HAP-1 (cell line): ENCODE data around the gene MIGA2.

Source experiments
- DNase-seq, 2 experiments: peaks; one replicate each; pipeline ENCODE4 v3.0.0-alpha.2; 2016 to 2020; ENCODE audit warnings: low spot score in 2 of 2
- H3K27me3 ChIP-seq: fragments of 250-450 bp; sonication (Bioruptor Pico); 2 replicates; pipeline ENCODE4 v1.5.1; 2020; ENCODE audit warnings: low read depth, mild to moderate bottlenecking, moderate library complexity
- H3K36me3 ChIP-seq: fragments of 250-450 bp; sonication (Bioruptor Pico); replicated peaks from 2 replicates; pipeline ENCODE4 v1.5.1; 2020; ENCODE audit warnings: mild to moderate bottlenecking
- H3K4me1 ChIP-seq: fragments of 250-450 bp; sonication (Bioruptor Pico); 2 replicates; pipeline ENCODE4 v1.5.1; 2020; ENCODE audit warnings: mild to moderate bottlenecking
- H3K4me3 ChIP-seq: fragments of 250-450 bp; sonication (Bioruptor Pico); 2 replicates; pipeline ENCODE4 v1.5.1; 2020; ENCODE audit warnings: mild to moderate bottlenecking, moderate library complexity
- H3K9me3 ChIP-seq: fragments of 250-450 bp; sonication (Bioruptor Pico); 2 replicates; pipeline ENCODE4 v1.5.1; 2020; ENCODE audit warnings: mild to moderate bottlenecking, moderate library complexity
- in situ Hi-C: fragments of 300-500 bp; cut with MboI; formaldehyde crosslinking; loops from 3 replicates; pipeline ENCODE4 v1.14.3; 2020; ENCODE audit warnings: low sequenced_read_pairs, inconsistent platforms, mixed read lengths

Gene MIGA2

DNA sequence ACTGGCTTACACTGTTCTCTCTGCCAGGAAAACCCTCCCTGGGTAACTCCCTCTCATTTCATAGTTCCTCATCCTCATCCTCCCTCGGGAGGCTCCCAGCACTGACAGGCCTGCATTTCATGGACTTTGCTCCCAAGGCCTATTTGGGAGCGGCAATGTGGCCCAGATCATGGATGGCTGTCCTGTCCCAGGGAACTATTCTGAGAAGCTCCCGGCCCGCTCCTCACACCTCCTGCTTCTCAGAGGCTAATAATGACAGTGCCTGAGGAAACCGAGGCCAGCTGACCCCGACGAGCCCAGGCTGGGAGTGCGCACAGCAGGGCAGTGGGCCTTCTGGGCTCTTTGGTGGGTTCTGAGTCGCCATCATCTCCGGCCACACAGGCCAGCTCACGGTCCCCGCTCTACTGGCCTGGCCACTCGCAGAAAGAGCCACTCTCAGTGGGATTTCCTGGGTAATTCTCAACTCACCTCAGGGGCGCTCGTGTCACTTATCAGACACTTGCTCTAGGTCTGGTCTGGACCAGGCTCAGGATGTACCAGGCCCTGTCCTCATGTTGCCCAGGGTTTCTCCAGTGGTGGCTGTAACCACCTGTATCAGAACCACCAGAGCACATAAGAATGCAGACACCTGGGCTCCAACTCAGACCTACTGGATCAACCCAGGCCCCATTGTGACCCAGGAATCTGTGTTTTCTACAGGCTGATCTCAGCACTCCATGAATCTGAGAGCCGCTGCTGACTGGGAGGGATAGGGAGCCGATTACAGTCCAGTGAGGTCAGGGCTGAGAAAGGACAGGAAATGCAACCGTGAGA is 42.5 kb downstream of the MIGA2 start:
- DNase-seq: no peak
- in situ Hi-C loops: no loop called here
- Histone ChIP-seq H3K36me3 (no peaks in the 10 kb centered on the region), H3K27me3 (no peaks in the 10 kb centered on the region), H3K4me1 (peaks cover 9% of the 10 kb centered on the region; the same call in 1 of the 2 replicates), H3K4me3 (no peak overlapping the region), H3K9me3 (no peaks in the 10 kb centered on the region)

DNA sequence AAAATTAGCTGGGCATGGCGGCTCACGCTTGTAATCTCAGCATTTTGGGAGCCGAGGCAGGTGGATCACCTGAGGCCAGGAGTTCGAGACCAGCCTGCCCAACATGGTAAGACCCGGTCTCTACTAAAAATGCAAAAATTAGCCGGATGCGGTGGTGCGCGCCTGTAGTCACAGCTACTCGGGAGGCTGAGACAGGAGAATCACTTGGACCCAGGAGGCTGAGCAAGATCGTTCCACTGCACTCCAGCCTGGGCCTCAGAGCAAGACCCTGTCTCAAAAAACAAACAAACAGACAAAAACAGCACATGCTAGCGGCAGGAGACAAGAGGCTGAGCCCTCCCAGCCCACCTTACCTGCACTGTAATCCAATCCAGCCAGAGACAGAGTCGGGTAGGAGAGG is 43.4 kb downstream of the MIGA2 start:
- Histone ChIP-seq H3K9me3 (no peaks in the 10 kb centered on the region), H3K4me3 (peak overlapping the region; percentile 76), H3K27me3 (no peaks in the 10 kb centered on the region), H3K36me3 (peaks cover under 1% of the 10 kb centered on the region), H3K4me1 (peaks cover 9% of the 10 kb centered on the region; the same call in 1 of the 2 replicates)
- in situ Hi-C loops: no loop called here
- no peak for DNase-seq

GRCh38 chr9:129080298-129080600 is 43.8 kb downstream of the MIGA2 start:
- in situ Hi-C loops: no loop called here
- H3K27me3 ChIP-seq: no peaks in the 10 kb centered on the region
- peaks cover 4% of the 10 kb centered on the region for H3K36me3 ChIP-seq
- H3K4me1 ChIP-seq: peaks cover 9% of the 10 kb centered on the region; the same call in 1 of the 2 replicates
- H3K9me3 ChIP-seq: no peaks in the 10 kb centered on the region
- DNase-seq: no peak
- H3K4me3 ChIP-seq: peak overlapping the region; percentile 76

DNA sequence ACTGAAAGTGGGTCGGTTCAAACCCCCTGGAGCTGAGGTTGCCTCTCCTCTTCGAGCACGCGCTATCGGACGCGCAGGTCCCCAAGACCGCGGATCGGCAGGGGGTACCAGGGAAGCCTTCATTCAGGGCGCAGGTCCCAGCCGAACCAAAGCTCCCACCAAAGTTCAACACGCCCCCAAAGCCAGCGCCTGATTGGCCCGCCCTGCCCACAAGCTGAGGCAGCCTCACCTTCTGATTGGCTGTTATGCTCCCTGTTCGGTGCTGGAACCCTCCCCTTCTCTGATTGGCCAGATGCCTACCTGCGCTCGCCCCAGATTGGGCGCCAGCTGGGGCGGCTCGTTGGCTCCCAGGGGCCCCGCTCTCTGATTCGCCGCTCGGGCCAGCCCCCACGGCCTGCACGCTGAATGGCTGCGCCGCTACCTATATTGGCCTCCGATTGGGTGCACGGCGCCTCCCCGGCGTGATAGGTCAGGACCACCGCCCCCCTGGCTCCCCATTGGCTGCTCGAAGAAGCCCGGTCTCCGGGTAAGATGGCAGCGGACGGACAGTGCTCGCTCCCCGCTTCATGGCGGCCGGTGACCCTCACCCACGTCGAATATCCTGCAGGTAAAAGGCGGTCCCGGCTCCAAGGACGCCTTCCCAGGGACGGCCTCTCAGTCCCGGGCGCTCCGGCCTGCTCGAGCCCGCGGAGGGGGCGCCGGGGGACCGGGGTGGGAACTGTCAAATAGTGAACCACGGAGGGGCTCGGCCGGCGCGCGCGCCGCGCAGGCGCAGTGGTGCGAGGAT is 44.4 kb downstream of the MIGA2 start, which contains the start of gene DOLPP1:
Gene DOLPP1 (plus strand): TSS at position 511 of the 787 bp plus-strand sequence. CDS start 21 bp downstream, at position 532.
- Histone ChIP-seq H3K4me3 (peak within 1 kb of the TSS; percentile 76), H3K36me3 (peaks cover 10% of the 10 kb centered on the region), H3K9me3 (no peaks in the 10 kb centered on the region), H3K4me1 (peaks cover 9% of the 10 kb centered on the region; the same call in 1 of the 2 replicates), H3K27me3 (no peaks in the 10 kb centered on the region)
- peak; percentile 96 to 99 for DNase-seq
- in situ Hi-C loops: no loop called here

DNA sequence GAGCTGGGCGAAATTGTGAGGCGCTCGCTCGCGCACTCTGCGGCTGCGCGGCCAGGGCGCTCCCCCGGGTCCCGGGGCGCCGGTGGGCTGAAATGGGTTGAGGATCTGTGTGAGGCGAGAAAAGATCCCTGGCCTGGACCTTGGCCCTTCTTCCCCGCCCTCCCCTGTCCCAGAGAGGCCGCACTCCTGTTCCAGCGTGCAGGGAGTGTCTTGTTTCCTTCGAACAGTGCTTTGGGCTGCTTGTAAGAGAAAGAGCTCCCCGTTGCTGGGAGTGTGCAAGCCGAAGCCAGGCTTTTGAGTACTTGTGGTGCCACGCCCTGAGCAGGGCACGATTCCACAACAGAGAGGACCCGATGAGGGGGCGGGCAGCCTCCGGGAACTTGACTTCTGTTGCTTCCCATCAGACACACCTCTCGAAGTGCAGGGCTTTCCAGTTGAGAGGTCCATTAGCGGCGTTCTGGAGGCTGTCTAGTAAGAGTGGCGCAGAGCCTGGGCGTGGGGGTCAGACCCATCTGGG is 45.0 kb downstream of the MIGA2 start:
- H3K9me3 ChIP-seq: no peaks in the 10 kb centered on the region
- H3K4me1 ChIP-seq: peaks cover 9% of the 10 kb centered on the region; the same call in 1 of the 2 replicates
- no peak for DNase-seq
- in situ Hi-C loops: no loop called here
- peak overlapping the region; percentile 76 for H3K4me3 ChIP-seq
- no peaks in the 10 kb centered on the region for H3K27me3 ChIP-seq
- peaks cover 15% of the 10 kb centered on the region for H3K36me3 ChIP-seq

DNA sequence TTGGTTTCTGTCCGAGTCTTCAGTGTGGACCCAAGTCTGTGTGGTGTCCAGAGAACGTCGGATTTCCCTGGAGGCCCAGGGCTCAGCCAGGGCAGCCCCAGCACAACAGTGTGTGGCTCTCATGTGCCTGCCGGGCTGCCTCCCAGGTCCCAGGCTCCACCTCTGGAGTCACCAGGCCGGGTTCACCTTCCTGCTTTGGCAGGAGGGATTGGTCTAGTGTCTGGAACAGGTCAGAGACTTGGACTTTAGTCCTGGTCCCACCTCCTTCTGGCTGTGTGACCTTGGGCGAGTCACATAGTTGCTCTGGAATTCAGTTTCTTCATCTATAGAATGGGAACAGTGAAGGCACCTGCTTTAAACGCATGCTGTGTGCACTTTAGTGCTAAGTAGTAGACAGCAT is 47.7 kb downstream of the MIGA2 start:
- peaks cover 29% of the 10 kb centered on the region for H3K36me3 ChIP-seq

GRCh38 chr9:129089246-129089645 is 52.8 kb downstream of the MIGA2 start:
- Histone ChIP-seq H3K36me3 (peaks cover 36% of the 10 kb centered on the region), H3K27me3 (no peaks in the 10 kb centered on the region), H3K4me1 (no peaks in the 10 kb centered on the region), H3K4me3 (no peak overlapping the region), H3K9me3 (no peaks in the 10 kb centered on the region)
- in situ Hi-C loops: no loop called here
- no peak for DNase-seq

More for the DNA sequence above, 47.7 kb downstream of the MIGA2 start:
- Histone ChIP-seq H3K9me3 (no peaks in the 10 kb centered on the region), H3K4me3 (no peak overlapping the region), H3K4me1 (peaks cover 9% of the 10 kb centered on the region; the same call in 1 of the 2 replicates), H3K27me3 (no peaks in the 10 kb centered on the region)
- DNase-seq: no peak
- in situ Hi-C loops: no loop called here

GRCh38 chr9:129093602-129094386 is 57.4 kb downstream of the MIGA2 start:
- no peaks in the 10 kb centered on the region for H3K27me3 ChIP-seq
- H3K4me3 ChIP-seq: no peak overlapping the region
- peaks cover 10% of the 10 kb centered on the region for H3K36me3 ChIP-seq
- no peaks in the 10 kb centered on the region for H3K9me3 ChIP-seq
- DNase-seq: no peak
- H3K4me1 ChIP-seq: no peaks in the 10 kb centered on the region
- in situ Hi-C loops: no loop called here

- Histone ChIP-seq H3K27me3 (no peaks in the 10 kb centered on the region), H3K4me3 (no peak overlapping the region), H3K4me1 (no peaks in the 10 kb centered on the region), H3K9me3 (no peaks in the 10 kb centered on the region), H3K36me3 (peaks cover 3% of the 10 kb centered on the region)
- no peak for DNase-seq
- in situ Hi-C loops: no loop called here
Observed at GRCh38 chr9:129094387-129095169, 58.2 kb downstream of the MIGA2 start.

GRCh38 chr9:129095170-129095667 is 58.8 kb downstream of the MIGA2 start:
- in situ Hi-C loops: no loop called here
- Histone ChIP-seq H3K4me3 (no peak overlapping the region), H3K36me3 (no peaks in the 10 kb centered on the region; the same call in 1 of the 2 replicates), H3K9me3 (no peaks in the 10 kb centered on the region), H3K27me3 (no peaks in the 10 kb centered on the region), H3K4me1 (no peaks in the 10 kb centered on the region)
- no peak for DNase-seq

DNA sequence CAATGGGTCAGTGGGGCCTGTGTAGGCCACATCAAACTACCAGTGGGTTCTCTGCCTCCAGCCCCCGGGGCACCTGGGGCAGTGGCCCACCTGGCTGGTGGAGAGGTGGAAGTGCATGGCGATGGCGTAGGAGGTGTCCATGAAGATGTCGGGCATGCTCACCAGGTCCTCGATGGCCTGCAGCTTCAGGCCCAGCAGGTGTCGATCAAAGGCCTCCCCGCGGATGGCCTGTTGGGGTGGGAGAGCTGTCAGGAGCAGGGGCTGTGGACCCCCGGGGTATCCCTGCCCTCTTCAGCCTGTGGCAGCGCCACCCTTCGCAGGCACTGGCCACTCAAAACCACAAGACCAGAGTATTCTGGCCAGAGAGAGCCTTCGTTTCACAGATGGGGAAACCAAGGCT is 59.5 kb downstream of the MIGA2 start:
- in situ Hi-C loops: no loop called here
- no peaks in the 10 kb centered on the region; the same call in 1 of the 2 replicates for H3K36me3 ChIP-seq
- H3K4me3 ChIP-seq: no peak overlapping the region
- no peaks in the 10 kb centered on the region for H3K4me1 ChIP-seq
- H3K9me3 ChIP-seq: no peaks in the 10 kb centered on the region
- no peak for DNase-seq
- no peaks in the 10 kb centered on the region for H3K27me3 ChIP-seq

DNA sequence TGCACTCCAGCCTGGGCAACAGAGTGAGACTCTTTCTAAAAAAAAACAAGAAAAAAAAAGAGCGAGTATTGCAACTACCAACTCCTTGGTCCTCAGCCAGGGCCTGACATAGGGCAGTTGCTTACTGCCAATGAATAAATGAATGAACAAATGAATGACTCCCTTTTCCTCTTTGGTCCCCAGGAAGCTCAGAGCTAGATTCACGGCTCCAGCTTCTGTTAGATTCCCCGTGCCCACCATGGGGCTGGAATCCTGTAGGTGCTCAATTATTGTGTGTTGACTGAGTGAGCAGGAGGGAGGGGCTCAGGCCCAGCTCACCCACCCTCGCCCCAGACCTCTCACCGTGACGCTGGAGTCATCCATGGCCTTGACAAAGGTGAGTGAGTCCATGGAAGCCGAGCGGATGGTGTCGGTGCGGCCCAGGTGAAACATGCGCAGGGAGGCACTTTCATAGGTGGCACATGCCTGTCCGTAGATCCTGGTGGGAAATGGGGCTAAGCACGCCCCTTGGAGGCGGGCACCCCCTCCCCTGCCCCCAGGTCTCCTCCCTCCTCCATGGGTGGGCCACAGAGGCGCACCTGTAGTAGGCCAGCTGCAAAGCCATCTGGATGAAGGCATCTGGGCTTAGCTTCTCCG is 61.4 kb downstream of the MIGA2 start:
- Histone ChIP-seq H3K36me3 (no peaks in the 10 kb centered on the region; the same call in 1 of the 2 replicates), H3K9me3 (no peaks in the 10 kb centered on the region), H3K4me3 (no peak overlapping the region), H3K4me1 (no peaks in the 10 kb centered on the region), H3K27me3 (no peaks in the 10 kb centered on the region)
- no peak for DNase-seq
- in situ Hi-C loops: no loop called here
